Small intestine (tissue), 7 donors: ENCODE results near the gene PHOSPHO1. TPM values are rescaled to one million over a fixed set of nuclear protein-coding genes. Genes with fewer than 3 reads are reported as not detected.
A peak's percentile ranks its signal among the peaks of the same experiment; 100 is the strongest.

ENCODE experiments used
- DNase-seq, 2 donors: peaks; one replicate each; pipeline versions ENCODE4 v3.0.0 to v3.0.0-alpha.2; 2013
- FAIRE-seq: peaks from 2 replicates; lab custom pipeline; 2012; peaks lifted over from hg19 to GRCh38; lab: Jason Lieb, UNC
- H3K27ac ChIP-seq, 3 donors: one replicate each; pipeline ENCODE4 v1.5.1; 2013; ENCODE audit warnings: low read length in 2 of 3, mild to moderate bottlenecking in 2 of 3, control low read depth in 1 of 3, inconsistent platforms in 1 of 3, low read depth in 1 of 3, moderate library complexity in 1 of 3
- H3K27me3 ChIP-seq, 3 donors: one replicate each; pipeline ENCODE4 v1.6.1; 2013; ENCODE audit warnings: low read length in 3 of 3, inconsistent platforms in 1 of 3; ENCODE audit not compliant: control insufficient read depth in 3 of 3, insufficient read depth in 3 of 3
- H3K36me3 ChIP-seq, 3 donors: one replicate each; pipeline ENCODE4 v1.6.1; 2013; ENCODE audit warnings: low read length in 3 of 3, inconsistent platforms in 1 of 3, low read depth in 1 of 3, mild to moderate bottlenecking in 1 of 3, moderate library complexity in 1 of 3; ENCODE audit not compliant: control insufficient read depth in 3 of 3, insufficient read depth in 2 of 3
- H3K4me1 ChIP-seq, 3 donors: one replicate each; pipeline ENCODE4 v1.6.1; 2013; ENCODE audit warnings: low read length in 2 of 3, inconsistent platforms in 1 of 3, low read depth in 1 of 3, mild to moderate bottlenecking in 1 of 3, moderate library complexity in 1 of 3; ENCODE audit not compliant: control insufficient read depth in 3 of 3, insufficient read depth in 2 of 3
- H3K4me3 ChIP-seq, 3 donors: one replicate each; pipeline ENCODE4 v1.5.1; 2013; ENCODE audit warnings: low read length in 3 of 3, control low read depth in 1 of 3, inconsistent platforms in 1 of 3, low read depth in 1 of 3, mild to moderate bottlenecking in 1 of 3, moderate library complexity in 1 of 3
- H3K9me3 ChIP-seq, 2 donors: one replicate each; pipeline ENCODE4 v1.6.1; 2013; ENCODE audit warnings: low read depth in 1 of 2, low read length in 1 of 2; ENCODE audit not compliant: control insufficient read depth in 2 of 2, insufficient read depth in 1 of 2
- WGBS, 3 donors: extraction: QIAGEN DNeasy Blood & Tissue Kit; methylation state at CpG; one replicate each; pipeline ENCODE4 v1.1.7; 2013; 5-methylcytosine and 5-hydroxymethylcytosine counted together
- polyA plus RNA-seq, 4 donors: library from polyadenylated mRNA; stranded (reverse) in 3 of 4; unstranded in 1 of 4; fragments of 200-250 nt in 3 of 4; fragments of 120-200 nt in 1 of 4; gene quantifications; one replicate each; pipeline versions ENCODE4 v1.2.1 to v1.2.3, GENCODE V29; 2013
- donor health status: healthy with polysubstance abuse.
- donor health status: control.
- donor health status: control.
- donor health status: Bipolar disorder and iron deficiency.
- donor health status: healthy.

Gene PHOSPHO1
- polyA plus RNA-seq, 4 donors = 0.54 to 0.92 (median 0.64) TPM; not detected in 1

- no peak for FAIRE-seq
- WGBS, 3 donors = 45 to 74% (median 67%) methylated on average over 9 to 15 of the region's 15 CpGs
- H3K27ac ChIP-seq = peak overlapping the region in 1 of 3 donors; percentile 35
- DNase-seq = no peak
- peaks cover 0 to 25% (median 0%) of the 10 kb centered on the region in 3 donors for H3K36me3 ChIP-seq
- no peak overlapping the region for H3K4me3 ChIP-seq
- H3K4me1 ChIP-seq = peaks cover 0 to 16% (median 3%) of the 10 kb centered on the region in 3 donors
- peaks cover 0 to 43% (median 6%) of the 10 kb centered on the region in 3 donors for H3K27me3 ChIP-seq
- no peaks in the 10 kb centered on the region for H3K9me3 ChIP-seq
These were observed 10.6 kb downstream of the PHOSPHO1 start for GRCh38 chr17:49219987-49220386.

GRCh38 chr17:49218941-49219913, 11.4 kb downstream of the PHOSPHO1 start:
- peaks cover 0 to 9% (median 3%) of the 10 kb centered on the region in 3 donors for H3K4me1 ChIP-seq
- peaks cover 0 to 25% (median 0%) of the 10 kb centered on the region in 3 donors for H3K36me3 ChIP-seq
- FAIRE-seq = no peak
- peak in 1 of 2 donors; percentile 54 for DNase-seq
- peak overlapping the region in 2 of 3 donors; percentile 35 to 52 for H3K27ac ChIP-seq
- H3K9me3 ChIP-seq = no peaks in the 10 kb centered on the region
- H3K4me3 ChIP-seq = peak overlapping the region in 1 of 3 donors; percentile 5
- WGBS, 3 donors = 23 to 34% (median 28%) methylated on average over 28 to 37 of the region's 37 CpGs
- peaks cover 0 to 35% (median 6%) of the 10 kb centered on the region in 3 donors for H3K27me3 ChIP-seq

GRCh38 chr17:49217651-49218413, 12.8 kb downstream of the PHOSPHO1 start:
- peaks cover 0 to 21% (median 0%) of the 10 kb centered on the region in 3 donors for H3K27me3 ChIP-seq
- FAIRE-seq (no peak), DNase-seq (peak in 1 of 2 donors; percentile 66)
- H3K4me1 ChIP-seq = peaks cover 0 to 3% (median 0%) of the 10 kb centered on the region in 3 donors
- no peak overlapping the region for H3K4me3 ChIP-seq
- 58 to 69% (median 61%) methylated on average over 17 of the region's 17 CpGs for WGBS, 3 donors
- peak overlapping the region in 2 of 3 donors; percentile 24 to 69 for H3K27ac ChIP-seq
- H3K9me3 ChIP-seq = no peaks in the 10 kb centered on the region
- peaks cover 0 to 22% (median 0%) of the 10 kb centered on the region in 3 donors for H3K36me3 ChIP-seq

DNA sequence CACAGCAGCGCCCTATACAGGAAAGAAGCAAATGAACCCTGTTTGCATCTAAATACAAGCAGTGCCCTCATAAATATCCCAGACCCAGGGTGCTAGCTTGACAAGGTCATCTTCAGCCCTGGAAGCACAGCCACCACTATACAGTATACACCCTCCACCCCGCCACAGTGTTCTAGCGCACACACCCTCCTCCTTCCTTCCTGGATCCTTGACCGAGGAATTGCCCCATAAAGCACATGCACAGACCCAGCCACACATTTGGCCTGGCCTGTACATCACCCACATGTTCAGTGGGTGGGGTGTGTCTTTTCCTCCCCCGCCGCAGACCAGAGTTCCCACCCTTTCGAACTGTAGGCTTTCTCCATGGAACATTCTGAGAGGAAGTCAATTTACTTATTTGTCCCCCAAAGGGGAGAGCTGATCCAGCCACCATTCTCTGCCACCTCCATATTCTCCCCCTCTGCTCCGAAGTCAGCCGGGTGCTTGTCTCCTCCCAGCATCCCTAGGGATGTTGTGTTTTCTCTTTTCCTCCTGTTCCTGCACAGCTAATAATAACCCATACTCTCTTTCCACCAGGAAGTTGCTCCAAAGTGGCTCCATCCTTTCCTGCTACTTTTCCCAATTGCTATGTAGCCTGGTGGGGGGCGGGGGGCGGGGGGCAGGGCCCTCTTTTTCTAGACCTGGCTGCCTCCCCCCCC, 13.5 kb downstream of the PHOSPHO1 start:
- no peak for FAIRE-seq
- DNase-seq = no peak
- H3K27ac ChIP-seq = peak overlapping the region in 1 of 3 donors; percentile 68

DNA sequence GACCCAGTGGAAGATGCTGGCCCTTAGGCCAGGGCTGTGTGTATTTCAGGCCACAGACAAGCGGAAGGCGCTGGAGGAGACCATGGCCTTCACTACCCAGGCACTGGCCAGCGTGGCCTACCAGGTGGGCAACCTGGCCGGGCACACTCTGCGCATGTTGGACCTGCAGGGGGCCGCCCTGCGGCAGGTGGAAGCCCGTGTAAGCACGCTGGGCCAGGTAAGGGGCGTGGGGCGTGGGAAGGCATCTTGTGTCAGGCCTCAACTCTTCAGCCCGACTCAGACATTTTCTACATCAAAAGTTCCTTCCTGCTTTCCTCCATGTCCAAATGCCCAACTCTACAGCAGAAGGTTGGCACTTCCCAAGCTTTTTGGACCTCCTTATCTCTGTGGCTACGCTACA, 14.1 kb downstream of the PHOSPHO1 start:
- H3K4me1 ChIP-seq = peaks cover 0 to 3% (median 0%) of the 10 kb centered on the region in 3 donors
- peaks cover 0 to 9% (median 0%) of the 10 kb centered on the region in 3 donors for H3K27me3 ChIP-seq
- H3K27ac ChIP-seq = peak overlapping the region in 1 of 3 donors; percentile 68
- FAIRE-seq (no peak), DNase-seq (no peak)
- H3K4me3 ChIP-seq = no peak overlapping the region
- WGBS, 3 donors = 81 to 85% (median 85%) methylated on average over 12 to 13 of the region's 13 CpGs
- H3K36me3 ChIP-seq = peaks cover 0 to 18% (median 0%) of the 10 kb centered on the region in 3 donors
- H3K9me3 ChIP-seq = no peaks in the 10 kb centered on the region

More for the DNA sequence above, 13.5 kb downstream of the PHOSPHO1 start:
- Histone ChIP-seq H3K4me3 (no peak overlapping the region), H3K36me3 (peaks cover 0 to 20% (median 0%) of the 10 kb centered on the region in 3 donors), H3K4me1 (peaks cover 0 to 3% (median 0%) of the 10 kb centered on the region in 3 donors), H3K9me3 (no peaks in the 10 kb centered on the region), H3K27me3 (peaks cover 0 to 14% (median 0%) of the 10 kb centered on the region in 3 donors)
- 56 to 62% (median 57%) methylated on average over 11 of the region's 11 CpGs for WGBS, 3 donors

GRCh38 chr17:49214676-49215360, 15.8 kb downstream of the PHOSPHO1 start:
- DNase-seq (no peak), FAIRE-seq (no peak)
- Histone ChIP-seq H3K4me3 (no peak overlapping the region), H3K27ac (peak overlapping the region in 1 of 3 donors; percentile 40), H3K36me3 (peaks cover 0 to 15% (median 0%) of the 10 kb centered on the region in 3 donors), H3K9me3 (no peaks in the 10 kb centered on the region), H3K4me1 (peaks cover 0 to 4% (median 3%) of the 10 kb centered on the region in 3 donors), H3K27me3 (peaks cover 0 to 7% (median 0%) of the 10 kb centered on the region in 3 donors)
- WGBS, 3 donors = 40 to 57% (median 42%) methylated on average over 12 of the region's 12 CpGs

DNA sequence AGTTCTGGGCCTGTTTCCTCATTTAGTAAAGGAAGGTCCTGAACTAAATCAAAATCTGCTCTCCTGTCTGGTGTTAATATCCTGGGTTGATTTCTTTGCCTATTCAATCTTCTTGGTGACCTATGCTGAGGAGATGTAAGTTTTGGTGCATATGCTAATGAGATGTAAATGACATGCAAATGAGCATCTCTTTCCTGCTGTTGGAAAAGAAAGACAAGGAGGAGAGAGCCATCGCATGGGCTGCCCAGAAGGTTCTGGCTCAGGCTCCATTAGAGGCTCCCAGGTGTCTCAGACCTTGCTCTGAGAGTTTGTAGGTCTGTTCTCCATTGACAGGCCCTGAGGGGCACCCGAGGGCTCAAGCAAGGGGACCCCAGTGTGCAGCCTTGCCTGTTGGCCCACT, 16.7 kb downstream of the PHOSPHO1 start:
- Histone ChIP-seq H3K9me3 (no peaks in the 10 kb centered on the region), H3K4me3 (peak overlapping the region in 1 of 3 donors; percentile 56), H3K27ac (no peak overlapping the region), H3K36me3 (peaks cover 0 to 10% (median 0%) of the 10 kb centered on the region in 3 donors), H3K4me1 (peaks cover 0 to 4% (median 3%) of the 10 kb centered on the region in 3 donors), H3K27me3 (peaks cover 0 to 1% (median 0%) of the 10 kb centered on the region in 3 donors)
- FAIRE-seq = no peak
- WGBS, 3 donors = 81 to 88% (median 84%) methylated on average over 2 of the region's 2 CpGs
- DNase-seq = no peak
